HCT116 (cell line): ENCODE measurements around the gene THUMPD2. TPM values are rescaled to one million over a fixed set of nuclear protein-coding genes. Genes with fewer than 3 reads are reported as not detected.

Experiments used
- ATAC-seq: fragments of 200-7000 bp; cut with Tn5 transposase; 2 replicates; pipeline ENCODE4 v1.9.1; 2020; ENCODE audit warnings: mild to moderate bottlenecking, moderate library complexity
- BruUV-seq: library from RNA; stranded (reverse); fragments of 400-500 nt; replicated peaks from 2 replicates; lab custom pipeline; 2021; lab: Mats Ljungman, UMichigan
- CTCF ChIA-PET: fragments of 300-600 bp; sonication (Branson Sonifier 250); formaldehyde crosslinking; loops from one replicate; lab custom pipeline; 2021; ENCODE audit warnings: antibody characterized with exemption; lab: Charles Lee
- POLR2A ChIA-PET: fragments of 300-600, 350-600 bp; sonication (Branson Sonifier 250); formaldehyde crosslinking; loops from one replicate; lab custom pipeline; 2021; ENCODE audit warnings: antibody characterized with exemption; lab: Charles Lee
- RAD21 ChIA-PET, 2 experiments: fragments of 300-600 bp; sonication (Branson Sonifier 250); formaldehyde crosslinking; loops; one replicate each; lab custom pipeline; 2023; ENCODE audit warnings: low total read pairs in 2 of 2; ENCODE audit not compliant: uncharacterized antibody in 2 of 2, unreplicated experiment in 2 of 2, low non-redundant PET in 1 of 2; lab: Charles Lee
- DNase-seq: peaks from one replicate; pipeline ENCODE4 v3.0.0-alpha.2; 2010; ENCODE audit warnings: low read depth, low spot score
- H2AFZ ChIP-seq: fragments of 200-600 bp; shearing (Covaris generic), sonication (generic); 2 replicates; pipeline ENCODE4 v1.6.1; 2017; ENCODE audit warnings: low read depth, mixed run types, mixed read lengths, antibody characterized with exemption, low read length; ENCODE audit not compliant: poor library complexity, severe bottlenecking
- H3K27ac ChIP-seq: 2 replicates; pipeline ENCODE4 v1.5.1; 2012; ENCODE audit warnings: low read depth, low read length
- H3K27me3 ChIP-seq: fragments of 200-600 bp; sonication (generic); 2 replicates; pipeline ENCODE4 v1.6.1; 2016; ENCODE audit warnings: mixed run types, low read length, mixed read lengths; ENCODE audit not compliant: insufficient read depth
- H3K36me3 ChIP-seq, 2 experiments: fragments of 200-500 bp in 1 of 2; fragments of 200-600 bp in 1 of 2; sonication (Bioruptor generic) in 1 of 2; sonication (generic) in 1 of 2; 2 replicates each; pipeline versions ENCODE4 v1.5.1 to v1.6.1; 2014 to 2016; ENCODE audit warnings: low read length in 2 of 2, inconsistent platforms in 1 of 2, mixed read lengths in 1 of 2, mixed run types in 1 of 2; ENCODE audit not compliant: insufficient read depth in 2 of 2, control insufficient read depth in 1 of 2
- H3K4me1 ChIP-seq, 2 experiments: fragments of 200-600 bp in 1 of 2; sonication (generic) in 1 of 2; 2 replicates each; pipeline versions ENCODE4 v1.5.1 to v1.6.1; 2012 to 2017; ENCODE audit warnings: low read length in 2 of 2, inconsistent platforms in 1 of 2, mild to moderate bottlenecking in 1 of 2, mixed read lengths in 1 of 2, mixed run types in 1 of 2, moderate library complexity in 1 of 2; ENCODE audit not compliant: insufficient read depth in 2 of 2, control insufficient read depth in 1 of 2
- H3K4me2 ChIP-seq: fragments of 200-600 bp; sonication (generic); 2 replicates; pipeline ENCODE4 v1.6.1; 2017; ENCODE audit warnings: mixed run types, low read length, mixed read lengths
- H3K4me3 ChIP-seq, 2 experiments: fragments of 200-600 bp in 1 of 2; sonication (generic) in 1 of 2; replicated peaks in 1 of 2; 2 replicates each; pipeline ENCODE4 v1.5.1; 2011 to 2016; ENCODE audit warnings: low read length in 2 of 2, control low read depth in 1 of 2, low read depth in 1 of 2, mild to moderate bottlenecking in 1 of 2, mixed read lengths in 1 of 2, mixed run types in 1 of 2
- H3K79me2 ChIP-seq: fragments of 200-600 bp; sonication (generic); 2 replicates; pipeline ENCODE4 v1.6.1; 2017; ENCODE audit warnings: mild to moderate bottlenecking, mixed run types, low read length, moderate library complexity, mixed read lengths; ENCODE audit not compliant: insufficient read depth
- H3K9ac ChIP-seq: fragments of 200-600 bp; sonication (generic); 2 replicates; pipeline ENCODE4 v1.6.1; 2016; ENCODE audit warnings: low read length, mixed read lengths
- H3K9me2 ChIP-seq: fragments of 200-600 bp; sonication (generic), shearing (Covaris generic); 2 replicates; pipeline ENCODE4 v1.6.1; 2017; ENCODE audit warnings: mixed run types, mild to moderate bottlenecking, moderate library complexity; ENCODE audit not compliant: insufficient read depth
- H3K9me3 ChIP-seq, 2 experiments: fragments of 200-500 bp in 1 of 2; fragments of 200-600 bp in 1 of 2; sonication (Bioruptor generic) in 1 of 2; sonication (generic) in 1 of 2; 2 replicates each; pipeline ENCODE4 v1.6.1; 2014 to 2017; ENCODE audit warnings: low read length in 2 of 2, mixed read lengths in 2 of 2, inconsistent platforms in 1 of 2, low read depth in 1 of 2, mild to moderate bottlenecking in 1 of 2, mixed run types in 1 of 2, moderate library complexity in 1 of 2; ENCODE audit not compliant: control insufficient read depth in 1 of 2, insufficient read depth in 1 of 2
- H4K20me1 ChIP-seq: fragments of 200-600 bp; sonication (generic), shearing (Covaris generic); 2 replicates; pipeline ENCODE4 v1.6.1; 2017; ENCODE audit warnings: mixed run types, mild to moderate bottlenecking, moderate library complexity; ENCODE audit not compliant: insufficient read depth
- CBX3 ChIP-seq: IDR thresholded peaks from 2 replicates; pipeline ENCODE4 v1.6.1; 2012; ENCODE audit warnings: low read depth
- CEBPB ChIP-seq: IDR thresholded peaks from 2 replicates; pipeline ENCODE4 v1.6.1; 2012; ENCODE audit warnings: low read depth
- FOSL1 ChIP-seq: IDR thresholded peaks from 2 replicates; pipeline ENCODE4 v1.6.1; 2012; ENCODE audit warnings: low read depth
- MAX ChIP-seq: IDR thresholded peaks from 2 replicates; pipeline ENCODE4 v1.6.1; 2012
- POLR2A ChIP-seq: IDR thresholded peaks from 2 replicates; pipeline ENCODE4 v1.7.0; 2011; ENCODE audit warnings: borderline replicate concordance; ENCODE audit not compliant: insufficient read depth, insufficient read length; ENCODE audit errors: extremely low read depth
- POLR2AphosphoS5 ChIP-seq: IDR thresholded peaks from 2 replicates; pipeline ENCODE4 v1.6.1; 2011; ENCODE audit warnings: mild to moderate bottlenecking, low read depth, low read length, moderate library complexity
- RAD21 ChIP-seq: IDR thresholded peaks from 2 replicates; pipeline ENCODE4 v1.6.1; 2012; ENCODE audit warnings: low read depth, mild to moderate bottlenecking
- SIN3A ChIP-seq: IDR thresholded peaks from 2 replicates; pipeline ENCODE4 v1.6.1; 2012; ENCODE audit warnings: low read depth
- SRF ChIP-seq: IDR thresholded peaks from 2 replicates; pipeline ENCODE4 v1.6.1; 2012; ENCODE audit warnings: low read depth
- TCF7L2 ChIP-seq: IDR thresholded peaks from 2 replicates; pipeline ENCODE4 v1.7.0; 2011; ENCODE audit warnings: borderline replicate concordance, inconsistent platforms; ENCODE audit not compliant: insufficient read depth, insufficient read length; ENCODE audit errors: extremely low read depth
- ZBTB33 ChIP-seq: IDR thresholded peaks from 2 replicates; pipeline ENCODE4 v1.6.1; 2011; ENCODE audit warnings: mild to moderate bottlenecking, low read length, moderate library complexity; ENCODE audit not compliant: insufficient replicate concordance; ENCODE audit errors: extremely low read depth
- ZFX ChIP-seq: fragments of 450-650 bp; IDR thresholded peaks from 2 replicates; pipeline ENCODE4 v1.6.1; 2017
- intact Hi-C: fragments of 100-400 bp; cut with micrococcal nuclease; formaldehyde crosslinking; loops from 2 replicates; pipeline ENCODE4 v1.10.0; 2022
- total RNA-seq: library from RNA; stranded (reverse); gene quantifications from one replicate; pipeline ENCODE4 v1.2.1, GENCODE V29; 2021; ENCODE audit not compliant: unreplicated experiment
- TF ChIP-seq, protein P1 (sequence below), 3 experiments: fragments of 200-600 bp in 1 of 3; sonication (generic) in 1 of 3; IDR thresholded peaks in 2 of 3; conservative IDR thresholded peaks in 1 of 3; 2 replicates each; pipeline ENCODE4 v1.5.1; 2012 to 2017; ENCODE audit warnings: low read depth in 2 of 3, low read length in 2 of 3, antibody characterized with exemption in 1 of 3, borderline replicate concordance in 1 of 3, control low read depth in 1 of 3, mild to moderate bottlenecking in 1 of 3, mixed read lengths in 1 of 3, mixed run types in 1 of 3, moderate library complexity in 1 of 3; ENCODE audit not compliant: insufficient read depth in 1 of 3
- TF ChIP-seq, protein P2 (sequence below): IDR thresholded peaks from 2 replicates; pipeline ENCODE4 v1.6.1; 2012
- TF ChIP-seq, protein P3 (sequence below): IDR thresholded peaks from 2 replicates; pipeline ENCODE4 v1.6.1; 2012; ENCODE audit warnings: low read depth

THUMPD2 gene
- total RNA-seq, 1 experiment from 2014 or later, result 15.8 TPM

- TF ChIP-seq ZBTB33, result no peak
- TF ChIP-seq POLR2AphosphoS5, result no peak
- no peak for TF ChIP-seq ZFX
- TF ChIP-seq, protein P1, sequence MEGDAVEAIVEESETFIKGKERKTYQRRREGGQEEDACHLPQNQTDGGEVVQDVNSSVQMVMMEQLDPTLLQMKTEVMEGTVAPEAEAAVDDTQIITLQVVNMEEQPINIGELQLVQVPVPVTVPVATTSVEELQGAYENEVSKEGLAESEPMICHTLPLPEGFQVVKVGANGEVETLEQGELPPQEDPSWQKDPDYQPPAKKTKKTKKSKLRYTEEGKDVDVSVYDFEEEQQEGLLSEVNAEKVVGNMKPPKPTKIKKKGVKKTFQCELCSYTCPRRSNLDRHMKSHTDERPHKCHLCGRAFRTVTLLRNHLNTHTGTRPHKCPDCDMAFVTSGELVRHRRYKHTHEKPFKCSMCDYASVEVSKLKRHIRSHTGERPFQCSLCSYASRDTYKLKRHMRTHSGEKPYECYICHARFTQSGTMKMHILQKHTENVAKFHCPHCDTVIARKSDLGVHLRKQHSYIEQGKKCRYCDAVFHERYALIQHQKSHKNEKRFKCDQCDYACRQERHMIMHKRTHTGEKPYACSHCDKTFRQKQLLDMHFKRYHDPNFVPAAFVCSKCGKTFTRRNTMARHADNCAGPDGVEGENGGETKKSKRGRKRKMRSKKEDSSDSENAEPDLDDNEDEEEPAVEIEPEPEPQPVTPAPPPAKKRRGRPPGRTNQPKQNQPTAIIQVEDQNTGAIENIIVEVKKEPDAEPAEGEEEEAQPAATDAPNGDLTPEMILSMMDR (IDR thresholded peaks at IDR 0.05 in 2 of 3, conservative IDR thresholded peaks at IDR 0.05 in 1 of 3; ENCODE audit: borderline replicate concordance in 1 of 3, insufficient read depth in 1 of 3, low read depth in 2 of 3, low read length in 2 of 3), result no peak
- TF ChIP-seq, protein P2, sequence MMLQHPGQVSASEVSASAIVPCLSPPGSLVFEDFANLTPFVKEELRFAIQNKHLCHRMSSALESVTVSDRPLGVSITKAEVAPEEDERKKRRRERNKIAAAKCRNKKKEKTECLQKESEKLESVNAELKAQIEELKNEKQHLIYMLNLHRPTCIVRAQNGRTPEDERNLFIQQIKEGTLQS, result no peak
- TF ChIP-seq RAD21, result no peak
- TF ChIP-seq CBX3, result no peak
- TF ChIP-seq POLR2A, result no peak
- TF ChIP-seq, all 23 proteins: peak for 0
Observed at GRCh38 chr2:39772812-39773152, 6.3 kb downstream of the THUMPD2 start (continued).

DNA sequence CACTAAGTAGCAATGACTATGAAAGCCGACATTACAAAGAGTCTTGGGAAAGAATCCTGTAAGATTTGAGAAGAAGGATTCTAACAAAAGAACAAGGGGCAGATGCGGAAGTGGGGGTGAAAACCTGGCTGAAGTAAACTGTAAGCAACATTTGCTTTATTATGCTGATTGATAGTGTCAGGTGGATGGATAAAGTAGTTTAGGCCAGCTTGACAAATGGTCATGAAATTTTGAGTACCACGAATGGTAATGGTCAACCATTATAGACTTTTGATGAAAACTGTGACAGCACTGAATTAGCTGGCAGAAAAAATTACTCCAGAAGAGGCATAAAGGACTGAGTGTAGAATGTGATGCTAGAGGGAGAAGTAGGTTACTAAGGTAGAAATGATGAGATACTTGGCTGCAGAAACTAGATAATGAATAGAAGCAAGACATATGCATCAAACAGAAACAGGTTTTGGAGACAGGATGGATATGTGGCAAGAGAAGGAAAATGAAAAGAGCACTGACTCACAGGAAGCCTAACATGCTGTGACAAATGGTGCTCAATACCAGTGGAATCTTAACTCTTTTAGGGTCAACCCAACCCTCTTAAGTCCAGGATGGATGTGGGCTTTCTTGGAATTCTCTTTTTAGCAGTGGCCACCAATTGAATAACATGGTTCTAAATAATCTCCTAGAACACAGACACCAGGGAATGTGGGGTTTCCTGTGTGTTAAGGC lies 6.8 kb downstream of the THUMPD2 start:
- Histone ChIP-seq H3K27ac (no peak overlapping the region), H3K36me3 (peaks cover 16 to 29% of the 10 kb centered on the region in 2 experiments), H3K4me2 (no peak overlapping the region), H2AFZ (no peak overlapping the region), H3K9ac (no peak overlapping the region), H3K4me1 (peaks cover 0 to 4% of the 10 kb centered on the region in 2 experiments; a peak in 1 of 4 replicates), H4K20me1 (peaks cover 16% of the 10 kb centered on the region), H3K9me3 (no peaks in the 10 kb centered on the region), H3K79me2 (peaks cover 94% of the 10 kb centered on the region), H3K27me3 (no peaks in the 10 kb centered on the region), H3K9me2 (no peaks in the 10 kb centered on the region), H3K4me3 (no peak overlapping the region)
- intact Hi-C loops, result no loop called here
- no TSS peak for BruUV-seq
- ChIA-PET RAD21 (no interaction called here), CTCF (no interaction called here), POLR2A (no interaction called here)
- ATAC-seq, result no peak
- DNase-seq, result no peak
- TF ChIP-seq CEBPB (no peak), TCF7L2 (no peak), RAD21 (no peak), POLR2A (no peak), FOSL1 (no peak), MAX (no peak), SRF (no peak), SIN3A (no peak), POLR2AphosphoS5 (no peak), CBX3 (no peak)
- TF ChIP-seq, protein P3, sequence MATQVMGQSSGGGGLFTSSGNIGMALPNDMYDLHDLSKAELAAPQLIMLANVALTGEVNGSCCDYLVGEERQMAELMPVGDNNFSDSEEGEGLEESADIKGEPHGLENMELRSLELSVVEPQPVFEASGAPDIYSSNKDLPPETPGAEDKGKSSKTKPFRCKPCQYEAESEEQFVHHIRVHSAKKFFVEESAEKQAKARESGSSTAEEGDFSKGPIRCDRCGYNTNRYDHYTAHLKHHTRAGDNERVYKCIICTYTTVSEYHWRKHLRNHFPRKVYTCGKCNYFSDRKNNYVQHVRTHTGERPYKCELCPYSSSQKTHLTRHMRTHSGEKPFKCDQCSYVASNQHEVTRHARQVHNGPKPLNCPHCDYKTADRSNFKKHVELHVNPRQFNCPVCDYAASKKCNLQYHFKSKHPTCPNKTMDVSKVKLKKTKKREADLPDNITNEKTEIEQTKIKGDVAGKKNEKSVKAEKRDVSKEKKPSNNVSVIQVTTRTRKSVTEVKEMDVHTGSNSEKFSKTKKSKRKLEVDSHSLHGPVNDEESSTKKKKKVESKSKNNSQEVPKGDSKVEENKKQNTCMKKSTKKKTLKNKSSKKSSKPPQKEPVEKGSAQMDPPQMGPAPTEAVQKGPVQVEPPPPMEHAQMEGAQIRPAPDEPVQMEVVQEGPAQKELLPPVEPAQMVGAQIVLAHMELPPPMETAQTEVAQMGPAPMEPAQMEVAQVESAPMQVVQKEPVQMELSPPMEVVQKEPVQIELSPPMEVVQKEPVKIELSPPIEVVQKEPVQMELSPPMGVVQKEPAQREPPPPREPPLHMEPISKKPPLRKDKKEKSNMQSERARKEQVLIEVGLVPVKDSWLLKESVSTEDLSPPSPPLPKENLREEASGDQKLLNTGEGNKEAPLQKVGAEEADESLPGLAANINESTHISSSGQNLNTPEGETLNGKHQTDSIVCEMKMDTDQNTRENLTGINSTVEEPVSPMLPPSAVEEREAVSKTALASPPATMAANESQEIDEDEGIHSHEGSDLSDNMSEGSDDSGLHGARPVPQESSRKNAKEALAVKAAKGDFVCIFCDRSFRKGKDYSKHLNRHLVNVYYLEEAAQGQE, result no peak
- TF ChIP-seq, protein P2, result no peak
